Measurements from ENCODE around the gene CTCFL.
"Not testable (repeated sequence)": the region's sequence is repeated elsewhere in the genome, so short reads cannot be mapped to it uniquely, and the experiment has no call there.

Gene CTCFL

GRCh38 chr20:57480444-57481160 is 44.3 kb downstream of the CTCFL start:
- DNase-seq (ENCODE audit: low read depth), result no peak

- DNase-seq (ENCODE audit: low read depth), result no peak
Observed at GRCh38 chr20:57479196-57479595, 45.7 kb downstream of the CTCFL start.

DNA sequence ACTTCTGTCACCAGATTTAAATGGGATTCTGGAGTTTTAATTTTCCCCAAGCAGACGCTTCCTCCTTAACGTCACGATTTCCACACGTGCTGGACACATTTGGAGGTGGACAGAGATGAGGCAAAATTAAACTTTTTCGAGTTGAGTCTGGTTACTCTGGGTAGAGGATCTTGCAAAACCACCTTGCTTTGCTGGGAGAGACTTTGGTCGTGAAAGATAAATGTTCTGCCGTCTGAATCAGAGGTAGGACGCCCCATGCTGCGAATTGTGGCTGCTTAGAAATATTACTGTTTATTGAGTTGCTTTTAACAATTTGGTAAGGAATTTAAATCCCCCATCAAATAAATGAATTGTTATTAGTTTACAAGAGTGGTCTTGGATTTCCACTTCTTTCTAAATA is 46.8 kb downstream of the CTCFL start:
- no peak for DNase-seq (ENCODE audit: low read depth)

DNA sequence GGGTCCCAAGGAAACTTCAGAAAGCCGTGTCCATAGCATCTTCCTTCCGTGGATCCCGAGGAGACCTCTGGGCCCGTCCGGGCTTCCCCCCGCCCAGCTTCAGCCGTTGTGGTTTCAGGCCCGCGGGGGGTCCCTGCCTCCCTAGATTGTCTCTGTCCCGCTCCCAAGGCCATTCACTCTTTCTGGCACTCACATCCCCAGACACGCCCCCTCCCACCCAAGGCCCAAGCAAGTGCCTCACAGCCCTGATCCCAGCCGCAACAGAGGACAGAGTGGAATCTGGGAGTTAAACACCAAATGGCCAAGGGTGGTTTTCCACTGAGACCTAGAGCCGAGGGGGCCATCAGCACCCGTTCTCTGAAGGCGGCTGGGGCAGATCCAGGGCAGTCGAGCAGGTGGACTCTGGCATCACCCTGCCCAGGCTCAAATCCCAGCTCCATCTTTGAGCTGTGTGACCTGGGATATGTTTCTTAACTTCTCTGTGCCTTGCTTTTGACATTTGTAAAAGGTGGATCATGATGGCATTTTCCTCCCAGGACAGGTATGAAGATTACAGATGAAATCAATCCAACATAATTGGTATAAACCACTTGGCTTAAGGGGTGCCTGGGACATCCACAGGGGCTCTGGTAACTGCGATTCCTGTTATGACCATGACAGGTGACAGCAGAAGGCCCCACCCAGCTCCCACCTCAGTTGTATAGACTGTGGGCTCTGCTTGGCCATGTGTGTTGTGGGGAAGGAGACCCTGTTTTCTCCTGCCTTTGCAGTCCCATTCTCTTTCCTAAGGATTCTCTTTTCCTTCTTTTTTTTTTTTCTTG is 48.1 kb downstream of the CTCFL start:
- no peak for DNase-seq (ENCODE audit: low read depth)

DNA sequence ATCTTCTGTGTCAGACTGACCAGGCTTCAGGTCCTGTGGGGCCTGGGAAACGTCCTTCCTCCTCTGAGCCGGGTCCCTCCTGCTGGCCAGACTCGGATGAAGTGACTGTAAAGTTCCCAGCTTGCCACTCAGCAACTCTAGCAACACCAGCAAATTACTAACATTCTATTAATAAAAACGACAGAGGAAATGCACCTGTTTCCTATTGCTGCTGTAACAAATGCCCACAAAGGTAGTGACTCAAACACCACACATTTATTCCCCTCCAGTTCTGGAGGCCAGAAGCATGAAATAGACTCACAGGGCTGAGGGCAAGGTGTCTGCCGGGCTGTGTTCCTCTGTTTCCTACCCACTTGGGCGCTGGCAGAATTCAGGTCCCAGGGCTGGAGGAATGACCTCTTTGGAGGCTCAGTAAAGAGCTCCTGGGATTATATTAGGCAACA is 48.8 kb downstream of the CTCFL start:
- no peak for DNase-seq (ENCODE audit: low read depth)

GRCh38 chr20:57475388-57476083 is 49.4 kb downstream of the CTCFL start:
- no peak for DNase-seq (ENCODE audit: low read depth)

DNA sequence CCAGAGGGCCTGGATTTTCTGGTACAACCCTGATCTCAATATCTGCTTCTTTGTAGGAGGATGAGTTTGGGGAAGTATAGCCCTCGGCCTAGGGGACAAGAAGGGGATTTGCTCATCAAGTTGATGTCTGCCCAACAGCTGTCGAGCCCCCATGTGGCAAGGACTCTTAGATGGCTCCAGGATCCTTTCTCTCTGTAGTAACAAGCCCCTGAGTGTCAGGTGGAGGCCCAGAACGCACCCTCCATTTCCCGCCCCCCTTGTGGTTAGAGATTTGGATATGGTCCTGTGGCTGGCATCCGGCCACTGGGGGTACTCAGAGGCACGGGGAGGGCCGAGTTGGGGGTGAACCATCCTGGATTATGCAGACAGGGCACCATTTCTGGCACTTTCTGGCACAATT is 50.1 kb downstream of the CTCFL start:
- no peak for DNase-seq (ENCODE audit: low read depth)

GRCh38 chr20:57474205-57474604 is 50.7 kb downstream of the CTCFL start:
- no peak for DNase-seq (ENCODE audit: low read depth)

GRCh38 chr20:57473246-57474048 is 51.5 kb downstream of the CTCFL start:
- DNase-seq (ENCODE audit: low read depth), result no peak

GRCh38 chr20:57472474-57472873 is 52.5 kb downstream of the CTCFL start:
- DNase-seq (ENCODE audit: low read depth), result not testable (repeated sequence)

GRCh38 chr20:57471496-57472372 is 53.2 kb downstream of the CTCFL start:
- DNase-seq (ENCODE audit: low read depth), result no peak

DNA sequence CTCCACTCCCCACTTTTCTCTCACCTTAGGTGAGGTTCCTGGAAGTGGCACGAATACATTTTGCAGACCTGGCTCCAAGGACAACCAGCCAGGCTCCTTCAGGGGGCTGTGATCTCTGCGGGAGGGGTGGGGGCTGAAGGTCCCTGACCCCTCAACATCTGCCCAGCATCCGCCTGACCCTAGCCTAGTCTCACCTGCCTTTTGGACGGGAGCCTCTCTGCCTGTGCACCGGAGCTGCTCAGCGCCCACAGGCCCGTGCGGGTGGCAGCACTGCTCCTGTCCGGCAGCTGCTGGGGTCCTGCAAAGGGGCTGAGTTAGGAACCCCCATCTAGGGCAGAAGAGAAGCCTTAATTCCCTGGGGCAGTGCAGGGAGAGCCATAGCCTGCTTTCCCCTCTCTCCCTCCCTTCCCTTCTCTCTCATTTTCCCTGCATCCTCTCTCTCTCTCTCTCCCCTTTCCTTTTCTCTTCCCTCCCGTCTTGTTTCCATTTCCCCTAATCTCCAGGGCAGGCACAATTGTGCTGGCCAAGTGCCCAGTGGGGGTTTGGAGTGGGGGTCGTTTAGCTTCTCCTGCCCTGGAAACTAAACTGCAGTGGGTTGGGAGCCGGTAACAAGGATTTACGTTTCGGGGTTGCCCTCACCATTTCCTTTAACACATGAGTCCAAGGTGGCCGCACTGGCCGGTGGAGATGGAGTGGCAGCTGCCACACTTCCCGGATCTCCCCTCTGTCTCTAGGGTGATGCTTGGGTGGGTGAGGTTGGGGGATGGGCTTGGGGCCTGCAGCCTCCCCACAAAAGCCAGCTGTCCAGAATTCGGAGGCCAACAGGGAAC is 54.1 kb downstream of the CTCFL start:
- no peak for DNase-seq (ENCODE audit: low read depth)

DNA sequence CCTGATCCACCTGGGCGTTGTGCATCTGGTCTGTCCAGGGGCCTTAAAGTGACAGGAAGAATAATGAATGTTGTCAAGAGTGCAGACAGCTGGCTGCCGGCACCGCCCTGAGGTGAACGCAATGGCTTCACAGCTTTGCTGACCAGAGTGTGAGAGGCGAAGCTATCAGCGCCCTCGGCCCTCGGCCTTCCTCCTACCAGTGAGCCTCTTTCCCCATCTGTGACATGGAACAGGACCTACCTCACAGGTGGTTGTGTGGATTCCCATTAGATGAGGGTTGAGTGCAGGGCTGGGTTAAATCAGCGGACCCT is 54.8 kb downstream of the CTCFL start:
- no peak for DNase-seq (ENCODE audit: low read depth)

- DNase-seq (ENCODE audit: low read depth), result no peak
Observed at GRCh38 chr20:57469418-57470211, 55.3 kb downstream of the CTCFL start.

DNA sequence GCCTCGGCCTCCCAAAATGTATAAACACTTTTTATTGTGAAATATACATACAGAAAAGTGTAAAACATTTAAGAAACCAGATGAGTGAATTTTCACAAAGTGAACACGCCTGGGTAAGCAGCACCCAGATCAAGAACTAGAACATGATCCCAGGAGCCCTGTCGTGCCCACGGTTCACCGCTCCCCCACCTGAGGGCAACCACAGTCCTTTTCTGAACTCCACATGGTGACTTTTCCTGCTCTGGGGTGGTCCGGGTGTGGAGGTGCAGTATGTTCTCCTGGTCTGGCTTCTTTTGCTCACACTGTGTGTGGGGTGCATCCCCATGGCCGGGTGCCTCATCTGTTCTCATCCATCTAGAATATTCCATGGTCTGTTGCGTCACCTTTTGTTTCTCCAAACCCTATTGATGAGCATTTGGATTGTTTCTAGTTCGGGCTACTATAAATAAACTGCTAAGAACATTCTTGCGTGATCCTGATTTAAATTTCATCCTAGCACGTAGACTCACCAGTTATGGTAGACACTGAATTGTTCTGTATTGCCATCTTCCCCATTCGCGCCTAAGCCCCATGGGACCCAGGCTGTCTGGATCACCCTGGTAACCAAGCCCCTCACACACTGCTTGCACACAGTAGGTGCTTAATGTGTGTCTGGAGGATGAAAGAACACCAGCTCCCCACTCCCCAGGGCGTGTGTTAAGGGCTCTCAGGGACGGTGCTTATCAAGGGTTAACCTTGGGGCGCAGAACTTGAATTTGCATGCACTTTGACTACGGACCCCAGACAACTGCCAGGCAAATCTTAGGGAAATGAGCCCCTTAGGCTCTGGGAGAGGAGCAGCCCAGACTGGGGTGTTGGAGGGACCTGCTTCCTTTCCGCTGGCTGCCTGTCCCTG is 56.2 kb downstream of the CTCFL start:
- DNase-seq (ENCODE audit: low read depth), result no peak

- DNase-seq (ENCODE audit: low read depth), result no peak
Observed at GRCh38 chr20:57467742-57468141, 57.2 kb downstream of the CTCFL start.

GRCh38 chr20:57465943-57466342 is 59.0 kb downstream of the CTCFL start:
- DNase-seq (ENCODE audit: low read depth), result no peak

DNA sequence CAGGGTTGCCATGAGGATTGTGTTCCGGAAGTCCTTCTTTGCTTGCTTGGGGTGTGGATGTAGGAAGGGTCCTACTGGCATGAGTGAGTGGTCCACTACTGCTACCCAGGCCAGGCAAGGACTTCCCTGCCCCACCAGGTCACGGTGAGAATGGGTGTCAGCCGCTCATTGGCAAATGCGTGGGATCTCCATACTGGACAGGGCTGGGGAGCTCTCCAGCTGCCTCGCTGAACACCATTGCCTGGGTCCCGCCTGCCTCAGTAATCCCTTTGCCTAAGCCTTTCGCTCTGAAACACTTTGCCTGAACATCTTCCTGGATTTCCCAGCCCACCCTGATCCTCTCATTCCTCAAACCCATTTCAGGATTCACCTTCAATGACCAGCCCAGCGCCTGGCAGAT is 59.5 kb downstream of the CTCFL start:
- DNase-seq (ENCODE audit: low read depth), result no peak

Measured in GM04504 (cell line).